Gastroesophageal sphincter (tissue), 3 donors: Measurements from ENCODE around the gene ZGRF1.

Source experiments
- CTCF ChIP-seq, 4 experiments: fragments of 200-600 bp in 2 of 4; fragments of 450-650 bp in 2 of 4; sonication (generic) in 1 of 4; IDR thresholded peaks; one replicate each; pipeline ENCODE4 v1.5.1; 2017 to 2019; ENCODE audit warnings: antibody characterized with exemption in 4 of 4, mild to moderate bottlenecking in 2 of 4, moderate library complexity in 2 of 4
- POLR2A ChIP-seq, 2 donors: fragments of 450-650 bp; IDR thresholded peaks; one replicate each; pipeline ENCODE4 v1.6.1; 2017; ENCODE audit warnings: antibody characterized with exemption in 2 of 2, mild to moderate bottlenecking in 2 of 2, moderate library complexity in 1 of 2

- TF ChIP-seq POLR2A (IDR thresholded peaks at IDR 0.05) (no peak), CTCF (IDR thresholded peaks at IDR 0.05) (no peak)
These were observed 77.7 kb downstream of the ZGRF1 start for GRCh38 chr4:112559053-112559452.
